Breast epithelium (tissue), 3 donors: ENCODE measurements around the gene TRIO.

Source experiments
- CTCF ChIP-seq, 3 donors: fragments of 450-650 bp; IDR thresholded peaks; one replicate each; pipeline ENCODE4 v1.5.1; 2016 to 2017; ENCODE audit warnings: antibody characterized with exemption in 3 of 3, mild to moderate bottlenecking in 3 of 3, moderate library complexity in 3 of 3
- POLR2A ChIP-seq: fragments of 450-650 bp; IDR thresholded peaks from one replicate; pipeline ENCODE4 v1.6.1; 2016; ENCODE audit warnings: antibody characterized with exemption, mild to moderate bottlenecking, moderate library complexity
- POLR2AphosphoS5 ChIP-seq, 3 donors: sonication (generic); formaldehyde crosslinking; IDR thresholded peaks; one replicate each; pipeline ENCODE4 v1.6.1; 2017; ENCODE audit warnings: antibody characterized with exemption in 3 of 3

DNA sequence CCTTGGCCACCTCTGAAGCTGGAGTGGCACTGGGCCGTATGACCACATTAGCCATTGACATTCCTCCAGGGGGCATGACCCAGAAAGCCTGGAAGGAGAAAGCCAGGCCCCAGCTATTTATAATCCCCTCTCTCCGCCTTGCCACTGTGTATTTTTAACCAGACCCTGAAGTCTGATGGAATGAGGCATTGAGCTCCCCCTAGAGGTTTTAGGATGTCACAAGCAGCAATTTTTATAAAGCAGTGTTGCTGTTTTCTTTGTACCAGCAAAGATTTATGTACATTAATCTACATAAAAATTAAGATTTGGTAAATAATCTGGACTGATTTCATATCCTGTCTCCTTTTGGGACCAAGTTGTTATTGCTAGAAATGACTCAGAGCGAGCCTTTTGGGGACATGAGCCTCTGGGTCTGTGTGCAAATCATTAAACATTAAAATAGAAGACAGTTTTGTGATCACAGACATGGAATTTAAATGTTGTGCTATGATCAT, 127.1 kb downstream of the TRIO start:
- TF ChIP-seq CTCF (IDR thresholded peaks at IDR 0.05): peak; percentile 69 to 71 (median 70)
- TF ChIP-seq POLR2AphosphoS5 (IDR thresholded peaks at IDR 0.05): no peak
- no peak for TF ChIP-seq POLR2A
